Stimulated activated memory B cell treated with anti-CD40 and anti-IgM and Interleukin-4, amounts not matched to agents 10 μg/mL and 1 μg/mL and 100 μg/mL, for 72 hours (primary cell): ENCODE results near the gene REXO1.
"Not testable (repeated sequence)": the region's sequence is repeated elsewhere in the genome, so short reads cannot be mapped to it uniquely, and the experiment has no call there.

Experiments used
- ATAC-seq: fragments of 150-1000 bp; cut with Tn5 transposase; 2 replicates; pipeline ENCODE4 v1.10.0; 2021
- H3K27ac Mint-ChIP-seq: one replicate; pipeline ENCODE4 v1.8.0; 2022; ENCODE audit warnings: mild to moderate bottlenecking, mixed read lengths
- H3K27me3 Mint-ChIP-seq: one replicate; pipeline ENCODE4 v1.8.0; 2022; ENCODE audit warnings: mixed read lengths
- H3K36me3 Mint-ChIP-seq: one replicate; pipeline ENCODE4 v1.8.0; 2022; ENCODE audit warnings: mixed read lengths
- H3K4me1 Mint-ChIP-seq: one replicate; pipeline ENCODE4 v1.8.0; 2022; ENCODE audit warnings: mixed read lengths
- H3K4me3 Mint-ChIP-seq: one replicate; pipeline ENCODE4 v1.8.0; 2022; ENCODE audit warnings: mild to moderate bottlenecking, moderate library complexity, mixed read lengths
- H3K9me3 Mint-ChIP-seq: one replicate; pipeline ENCODE4 v1.8.0; 2022; ENCODE audit warnings: mixed read lengths

REXO1 gene

GRCh38 chr19:1811472-1811894 lies 36.8 kb downstream of the REXO1 start:
- peak overlapping the region; percentile 74 for H3K4me3 Mint-ChIP-seq
- ATAC-seq = no peak
- H3K9me3 Mint-ChIP-seq = no peaks in the 10 kb centered on the region
- no peaks in the 10 kb centered on the region for H3K27me3 Mint-ChIP-seq
- H3K27ac Mint-ChIP-seq = peak overlapping the region; percentile 55
- H3K36me3 Mint-ChIP-seq = peaks cover 13% of the 10 kb centered on the region
- peaks cover 25% of the 10 kb centered on the region for H3K4me1 Mint-ChIP-seq

GRCh38 chr19:1810439-1811160 lies 37.7 kb downstream of the REXO1 start:
- no peak overlapping the region for H3K27ac Mint-ChIP-seq
- H3K27me3 Mint-ChIP-seq = no peaks in the 10 kb centered on the region
- no peaks in the 10 kb centered on the region for H3K9me3 Mint-ChIP-seq
- no peak overlapping the region for H3K4me3 Mint-ChIP-seq
- H3K36me3 Mint-ChIP-seq = peaks cover 7% of the 10 kb centered on the region
- no peak for ATAC-seq
- peaks cover 25% of the 10 kb centered on the region for H3K4me1 Mint-ChIP-seq

DNA sequence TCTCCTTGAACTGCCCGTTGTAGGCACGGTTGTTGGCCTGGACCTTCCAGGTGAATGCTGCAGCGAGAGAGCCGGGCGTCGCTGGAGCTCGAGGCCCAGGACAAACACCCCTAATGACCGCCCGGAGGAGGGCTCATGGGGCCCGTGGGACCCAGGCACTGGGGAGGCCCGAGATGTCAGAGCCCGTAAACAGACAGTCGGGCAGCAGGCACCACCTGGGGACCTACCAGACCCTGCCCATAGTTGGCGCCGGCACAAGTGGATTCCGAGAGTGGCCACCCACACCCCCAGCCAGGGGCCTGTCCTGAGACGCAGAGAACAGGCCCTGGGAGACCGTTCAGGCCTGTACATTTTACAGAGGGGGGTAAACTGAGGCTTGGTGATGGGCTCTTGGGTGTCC lies 38.6 kb downstream of the REXO1 start:
- H3K27me3 Mint-ChIP-seq = no peaks in the 10 kb centered on the region
- peaks cover 25% of the 10 kb centered on the region for H3K4me1 Mint-ChIP-seq
- no peaks in the 10 kb centered on the region for H3K9me3 Mint-ChIP-seq
- H3K36me3 Mint-ChIP-seq = peaks cover under 1% of the 10 kb centered on the region
- ATAC-seq = no peak
- H3K27ac Mint-ChIP-seq = no peak overlapping the region
- H3K4me3 Mint-ChIP-seq = no peak overlapping the region

- Mint-ChIP-seq H3K27ac (no peak overlapping the region), H3K4me3 (no peak overlapping the region), H3K27me3 (no peaks in the 10 kb centered on the region), H3K9me3 (no peaks in the 10 kb centered on the region), H3K4me1 (peaks cover 20% of the 10 kb centered on the region), H3K36me3 (no peaks in the 10 kb centered on the region)
- no peak for ATAC-seq
These were observed 39.9 kb downstream of the REXO1 start for GRCh38 chr19:1808395-1808731.

DNA sequence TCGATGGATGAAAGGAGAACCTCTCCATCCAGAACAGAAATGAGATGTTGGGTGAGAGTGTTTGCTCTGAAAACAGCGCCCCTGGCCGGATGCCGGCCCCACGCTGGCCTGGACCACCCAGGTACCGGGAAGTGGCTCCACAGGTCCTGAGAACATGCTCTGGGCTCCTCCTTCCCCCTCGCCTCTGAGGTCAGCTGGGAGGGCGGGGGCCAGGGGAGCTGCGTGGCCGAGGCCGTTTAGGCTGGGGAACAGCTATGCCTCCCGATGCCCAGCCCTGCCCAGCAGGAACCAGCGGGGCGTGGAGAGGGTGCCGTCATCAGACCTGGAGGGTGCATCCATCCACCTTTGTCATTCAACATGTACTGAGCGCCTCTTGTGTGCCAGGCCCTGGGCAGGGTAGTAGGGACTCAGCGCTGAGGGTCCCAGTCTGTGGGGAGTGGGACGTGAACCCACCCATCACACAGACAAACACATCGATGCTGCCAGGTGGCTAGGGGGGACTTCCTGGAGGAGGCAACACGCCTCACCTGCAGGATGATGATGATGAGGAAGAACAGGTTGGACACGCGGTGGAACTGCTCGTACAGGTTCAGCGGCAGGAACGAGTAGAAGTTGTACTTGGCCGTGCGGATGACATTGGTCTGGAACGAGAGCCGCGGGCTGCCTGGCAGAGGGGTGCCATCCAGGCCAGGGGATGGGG lies 40.4 kb downstream of the REXO1 start:
- ATAC-seq = no peak
- Mint-ChIP-seq H3K4me1 (peaks cover 15% of the 10 kb centered on the region), H3K4me3 (no peak overlapping the region), H3K9me3 (no peaks in the 10 kb centered on the region), H3K27ac (no peak overlapping the region), H3K27me3 (no peaks in the 10 kb centered on the region), H3K36me3 (no peaks in the 10 kb centered on the region)

- ATAC-seq = no peak
- Mint-ChIP-seq H3K4me1 (peaks cover 9% of the 10 kb centered on the region), H3K4me3 (no peak overlapping the region), H3K27ac (no peak overlapping the region), H3K9me3 (no peaks in the 10 kb centered on the region), H3K27me3 (no peaks in the 10 kb centered on the region), H3K36me3 (no peaks in the 10 kb centered on the region)
These were observed 41.1 kb downstream of the REXO1 start for GRCh38 chr19:1807030-1807694.

DNA sequence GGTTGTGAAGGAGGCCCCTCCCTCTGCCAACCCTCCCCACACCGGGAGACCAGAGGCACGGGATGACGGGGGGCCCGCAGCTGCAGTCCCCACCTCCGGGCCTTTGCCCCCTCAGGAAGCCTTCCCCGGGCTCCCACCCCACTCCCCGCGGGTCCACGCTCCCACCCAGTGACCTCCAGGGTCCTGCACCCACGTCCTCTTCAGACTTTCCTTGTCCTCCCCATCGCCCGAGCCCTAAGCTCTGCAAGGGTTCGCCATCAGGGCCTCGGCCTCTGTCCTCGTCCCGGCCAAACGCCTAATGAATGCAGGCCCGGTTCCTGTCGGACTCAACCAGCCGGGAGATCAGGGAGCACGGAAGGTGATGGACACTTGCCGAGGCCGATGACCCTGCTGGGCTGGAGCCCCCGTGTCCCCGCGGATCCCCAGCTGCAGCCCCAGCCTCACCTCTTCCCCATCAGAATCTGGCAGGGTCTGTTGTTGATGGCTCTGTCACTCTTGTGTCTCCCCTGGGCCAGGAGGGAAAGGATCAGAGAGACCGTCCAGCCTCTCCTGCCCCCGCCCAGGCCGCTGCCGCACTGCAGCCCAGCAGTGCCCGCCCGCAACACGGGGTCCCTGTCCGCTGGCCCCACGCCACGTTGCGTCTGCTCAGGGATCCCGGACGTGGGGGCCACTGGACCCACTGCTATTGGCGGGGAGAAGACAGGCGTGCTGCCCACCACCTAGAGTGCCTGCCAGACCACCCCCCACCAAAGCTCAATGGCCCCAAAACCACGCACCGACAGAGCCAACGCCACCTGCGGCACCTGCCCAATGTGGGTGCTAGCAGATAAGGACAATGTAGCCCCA lies 41.9 kb downstream of the REXO1 start:
- H3K27me3 Mint-ChIP-seq = no peaks in the 10 kb centered on the region
- H3K4me3 Mint-ChIP-seq = no peak overlapping the region
- H3K27ac Mint-ChIP-seq = no peak overlapping the region
- H3K36me3 Mint-ChIP-seq = no peaks in the 10 kb centered on the region
- peak; percentile 43 for ATAC-seq
- H3K4me1 Mint-ChIP-seq = peaks cover 5% of the 10 kb centered on the region
- H3K9me3 Mint-ChIP-seq = no peaks in the 10 kb centered on the region

DNA sequence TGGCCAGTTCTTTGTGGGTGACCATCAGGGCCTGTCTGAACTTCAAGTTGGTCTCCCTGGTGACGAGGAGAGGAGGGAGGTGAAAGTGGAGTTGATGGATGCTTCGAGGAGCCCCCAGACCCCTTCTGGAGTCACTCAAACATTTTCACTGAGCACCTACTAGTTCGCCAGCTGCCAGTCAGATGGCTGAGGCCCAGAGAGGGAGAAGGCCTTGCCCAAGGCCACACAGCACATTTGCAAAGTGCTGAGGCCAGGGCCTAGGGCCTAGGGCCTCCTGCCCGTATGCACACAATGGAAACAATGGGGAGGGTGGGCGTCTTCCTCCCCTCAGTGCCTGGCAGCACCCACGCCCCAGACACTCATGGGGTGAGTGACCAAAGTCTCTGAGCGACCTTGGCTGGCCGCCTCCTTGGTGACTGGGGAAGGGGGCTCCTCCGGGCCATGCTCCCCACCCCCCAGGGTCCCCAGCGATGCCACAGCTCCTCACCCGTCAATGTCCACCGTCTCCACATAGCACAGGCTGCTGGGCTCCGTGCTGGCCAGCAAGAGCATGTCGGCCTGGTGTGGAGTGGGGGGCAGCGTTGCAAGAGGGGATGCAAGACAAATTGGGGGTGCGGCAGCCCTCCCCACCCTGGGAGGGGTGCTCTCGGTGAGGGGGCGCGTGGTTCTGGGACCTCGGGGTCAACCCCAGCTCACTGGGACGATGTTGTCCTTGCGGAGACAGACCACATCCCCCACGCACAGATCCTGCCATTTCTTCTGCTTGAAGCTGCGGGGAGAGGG lies 42.7 kb downstream of the REXO1 start:
- no peaks in the 10 kb centered on the region for H3K36me3 Mint-ChIP-seq

DNA sequence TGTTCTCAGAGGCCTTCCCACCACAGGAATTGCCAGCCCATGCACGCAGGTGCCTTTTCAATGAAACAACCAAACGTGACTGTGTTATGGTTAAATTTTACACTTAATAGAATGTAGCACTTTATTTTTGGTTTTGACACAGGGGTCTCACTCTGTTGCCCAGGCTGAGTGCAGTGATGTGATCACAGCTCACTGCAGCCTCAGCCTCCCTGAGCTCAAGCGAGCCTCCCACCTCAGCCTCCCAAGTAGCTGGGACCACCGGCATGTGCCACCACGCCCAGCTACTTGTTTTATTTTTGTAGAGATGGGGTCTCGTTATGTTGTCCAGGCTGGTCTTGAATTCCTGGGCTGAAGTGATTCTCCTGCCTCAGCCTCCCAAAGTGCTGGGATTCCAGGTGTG lies 43.4 kb downstream of the REXO1 start:
- Mint-ChIP-seq H3K9me3 (no peaks in the 10 kb centered on the region), H3K4me3 (no peak overlapping the region), H3K36me3 (no peaks in the 10 kb centered on the region), H3K27me3 (no peaks in the 10 kb centered on the region), H3K27ac (no peak overlapping the region), H3K4me1 (no peaks in the 10 kb centered on the region)
- no peak for ATAC-seq

More for the DNA sequence above, 42.7 kb downstream of the REXO1 start:
- H3K4me1 Mint-ChIP-seq = no peaks in the 10 kb centered on the region
- no peak for ATAC-seq
- no peaks in the 10 kb centered on the region for H3K9me3 Mint-ChIP-seq
- no peak overlapping the region for H3K27ac Mint-ChIP-seq
- H3K27me3 Mint-ChIP-seq = no peaks in the 10 kb centered on the region
- no peak overlapping the region for H3K4me3 Mint-ChIP-seq

GRCh38 chr19:1799695-1800342 lies 48.5 kb downstream of the REXO1 start:
- ATAC-seq = no peak
- H3K36me3 Mint-ChIP-seq = no peaks in the 10 kb centered on the region
- peaks cover 16% of the 10 kb centered on the region for H3K27me3 Mint-ChIP-seq
- H3K27ac Mint-ChIP-seq = no peak overlapping the region
- H3K4me1 Mint-ChIP-seq = peaks cover 8% of the 10 kb centered on the region
- no peaks in the 10 kb centered on the region for H3K9me3 Mint-ChIP-seq
- no peak overlapping the region for H3K4me3 Mint-ChIP-seq

- not testable (repeated sequence) for H3K4me1 Mint-ChIP-seq, H3K36me3 Mint-ChIP-seq, ATAC-seq, H3K9me3 Mint-ChIP-seq, H3K27ac Mint-ChIP-seq, H3K4me3 Mint-ChIP-seq
- H3K27me3 Mint-ChIP-seq = peaks cover 26% of the 10 kb centered on the region
These were observed 51.0 kb downstream of the REXO1 start for GRCh38 chr19:1797313-1797712.

DNA sequence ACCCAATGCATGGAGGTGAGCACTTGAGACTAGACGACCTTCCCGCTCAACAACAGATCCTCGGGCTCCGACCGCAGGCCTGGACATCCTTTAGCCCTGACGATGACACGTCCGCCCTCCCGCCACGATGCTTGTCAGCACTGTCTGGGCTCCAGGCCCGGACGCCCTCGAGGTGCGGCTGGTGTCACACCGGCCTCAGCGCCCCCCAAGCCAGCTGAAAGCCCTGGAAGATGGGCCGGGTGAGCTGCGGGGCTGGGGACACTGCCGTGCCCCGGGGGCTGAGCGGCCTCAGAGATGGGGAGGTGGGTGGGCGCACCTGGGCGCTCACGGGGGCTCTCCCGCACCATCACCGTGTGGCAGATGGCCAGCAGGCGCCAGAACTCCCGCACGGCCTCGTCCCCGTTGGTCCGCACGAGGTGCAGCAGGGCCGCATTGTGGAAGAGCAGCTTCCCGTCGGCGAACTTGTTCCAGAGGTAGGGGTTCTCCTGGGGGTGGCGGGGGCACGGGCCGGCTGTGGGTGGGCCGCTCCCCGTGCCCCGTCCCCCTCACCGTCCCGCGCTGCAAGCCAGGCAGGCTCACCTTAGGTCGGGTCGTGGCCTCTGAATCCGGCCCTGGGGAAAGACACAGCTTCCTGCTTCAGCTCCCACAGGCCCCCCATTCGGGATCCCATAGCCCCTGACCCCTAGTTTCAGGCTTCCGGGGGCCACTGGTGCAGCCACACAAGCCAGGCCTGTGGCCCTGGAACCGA lies 51.7 kb downstream of the REXO1 start:
- Mint-ChIP-seq H3K27me3 (peaks cover 29% of the 10 kb centered on the region), H3K9me3 (no peaks in the 10 kb centered on the region), H3K4me1 (peaks cover 8% of the 10 kb centered on the region), H3K36me3 (no peaks in the 10 kb centered on the region), H3K27ac (no peak overlapping the region), H3K4me3 (no peak overlapping the region)
- no peak for ATAC-seq

DNA sequence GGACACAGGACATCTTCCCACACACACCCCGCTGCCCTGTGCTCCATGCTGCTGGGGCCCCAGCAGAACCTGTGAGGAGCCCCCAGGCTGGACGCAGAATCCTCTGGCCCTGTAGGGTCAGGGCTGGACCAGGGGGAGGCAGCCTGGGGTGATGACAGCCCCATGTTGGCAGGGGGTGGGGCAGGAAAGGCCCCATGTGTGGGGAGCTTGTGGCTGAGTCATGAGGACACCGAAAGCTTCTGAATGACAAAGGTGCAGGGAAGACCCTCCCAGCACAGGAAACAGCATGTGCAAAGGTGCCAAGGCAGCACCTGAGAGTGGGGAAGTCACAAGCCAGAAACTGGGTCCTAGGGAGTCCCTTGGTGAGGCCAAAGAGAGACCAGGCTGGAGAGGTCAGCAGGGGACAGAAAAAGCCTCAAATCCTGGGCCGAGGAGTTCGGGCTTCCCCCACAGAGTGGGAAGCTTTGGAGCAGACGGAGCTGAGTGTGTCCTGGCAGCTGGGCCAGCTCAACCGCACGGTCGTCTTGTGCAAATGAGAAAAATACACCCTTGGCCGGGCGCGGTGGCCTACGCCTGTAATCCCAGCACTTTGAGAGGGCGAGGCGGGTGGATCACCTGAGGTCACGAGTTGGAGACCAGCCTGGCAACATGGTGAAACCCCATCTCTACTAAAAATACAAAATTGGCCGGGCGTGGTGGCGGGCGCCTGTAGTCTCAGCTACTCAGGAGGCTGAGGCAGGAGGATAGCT lies 53.7 kb downstream of the REXO1 start:
- Mint-ChIP-seq H3K4me3 (no peak overlapping the region), H3K27me3 (peaks cover 43% of the 10 kb centered on the region), H3K36me3 (no peaks in the 10 kb centered on the region), H3K27ac (no peak overlapping the region), H3K9me3 (no peaks in the 10 kb centered on the region), H3K4me1 (peaks cover 8% of the 10 kb centered on the region)
- ATAC-seq = no peak
